HEK293 (cell line): Measurements from ENCODE around the gene ITPR2.

Source experiments
- CTCF ChIA-PET: fragments of 350-600 bp; formaldehyde crosslinking; extraction: SDS; loops from one replicate; lab custom pipeline; 2021; ENCODE audit warnings: antibody characterized with exemption; lab: Yijun Ruan, JAX
- POLR2A ChIA-PET: fragments of 300-600 bp; formaldehyde crosslinking; extraction: SDS; loops from one replicate; lab custom pipeline; 2020; ENCODE audit warnings: antibody characterized with exemption, inconsistent platforms; lab: Yijun Ruan, JAX
- H3K27ac ChIP-seq: fragments of 200-500 bp; sonication (Bioruptor generic); 2 replicates; pipeline ENCODE4 v1.5.1; 2014; ENCODE audit warnings: low read depth, low read length, control low read depth, inconsistent platforms; ENCODE audit errors: extremely low read depth
- H3K36me3 ChIP-seq, 2 experiments: fragments of 200-500 bp in 1 of 2; sonication (Bioruptor generic) in 1 of 2; 1 replicate in 1 of 2; 2 replicates in 1 of 2; pipeline ENCODE4 v1.5.1; 2014 to 2017; ENCODE audit warnings: inconsistent platforms in 2 of 2, low read length in 2 of 2; ENCODE audit not compliant: control insufficient read depth in 2 of 2, insufficient read depth in 1 of 2
- H3K4me1 ChIP-seq: fragments of 200-500 bp; sonication (Bioruptor generic); 2 replicates; pipeline ENCODE4 v1.5.1; 2014; ENCODE audit warnings: mild to moderate bottlenecking, low read length, inconsistent platforms; ENCODE audit not compliant: control insufficient read depth, insufficient read depth
- H3K4me3 ChIP-seq: 2 replicates; pipeline ENCODE4 v1.5.1; 2011; ENCODE audit warnings: low read depth, mild to moderate bottlenecking, control low read depth, low read length, moderate library complexity
- H3K9me3 ChIP-seq: fragments of 200-500 bp; sonication (Bioruptor generic); 2 replicates; pipeline ENCODE4 v1.5.1; 2014; ENCODE audit warnings: low read depth, low read length, inconsistent platforms; ENCODE audit not compliant: control insufficient read depth, insufficient read depth
- BCL11B ChIP-seq: fragments of 450-650 bp; formaldehyde crosslinking; IDR thresholded peaks from 2 replicates; pipeline ENCODE4 v1.5.1; 2016; ENCODE audit warnings: low read depth, missing biosample characterization, missing genetic modification characterization
- GFI1B ChIP-seq: fragments of 450-650 bp; formaldehyde crosslinking; IDR thresholded peaks from 2 replicates; pipeline ENCODE4 v1.5.1; 2016; ENCODE audit warnings: missing biosample characterization, missing genetic modification characterization
- GLIS1 ChIP-seq: fragments of 450-650 bp; formaldehyde crosslinking; IDR thresholded peaks from 2 replicates; pipeline ENCODE4 v1.5.1; 2016; ENCODE audit warnings: missing biosample characterization, missing genetic modification characterization
- HOXA7 ChIP-seq: sonication (generic); formaldehyde crosslinking; IDR thresholded peaks from 2 replicates; pipeline ENCODE4 v1.8.1; 2022; ENCODE audit warnings: missing genetic modification reagents, borderline replicate concordance
- IKZF3 ChIP-seq: fragments of 450-650 bp; IDR thresholded peaks from 2 replicates; pipeline ENCODE4 v1.5.0; 2018; ENCODE audit warnings: missing biosample characterization, mild to moderate bottlenecking, missing genetic modification characterization, moderate library complexity
- KLF10 ChIP-seq: fragments of 450-650 bp; IDR thresholded peaks from 2 replicates; pipeline ENCODE4 v1.5.1; 2018; ENCODE audit warnings: missing biosample characterization, mild to moderate bottlenecking, missing genetic modification characterization
- KLF7 ChIP-seq: fragments of 450-650 bp; formaldehyde crosslinking; IDR thresholded peaks from 2 replicates; pipeline ENCODE4 v1.5.1; 2016; ENCODE audit warnings: missing biosample characterization, missing genetic modification characterization, borderline replicate concordance
- SP3 ChIP-seq: fragments of 450-650 bp; formaldehyde crosslinking; IDR thresholded peaks from 2 replicates; pipeline ENCODE4 v1.5.1; 2016; ENCODE audit warnings: missing biosample characterization, missing genetic modification characterization
- WT1 ChIP-seq: fragments of 450-650 bp; formaldehyde crosslinking; IDR thresholded peaks from 2 replicates; pipeline ENCODE4 v1.5.1; 2016; ENCODE audit warnings: missing biosample characterization, missing genetic modification characterization
- ZNF169 ChIP-seq: fragments of 450-650 bp; formaldehyde crosslinking; IDR thresholded peaks from 2 replicates; pipeline ENCODE4 v1.5.1; 2016; ENCODE audit warnings: missing biosample characterization, missing genetic modification characterization
- ZNF24 ChIP-seq: fragments of 450-650 bp; formaldehyde crosslinking; IDR thresholded peaks from 2 replicates; pipeline ENCODE4 v1.5.1; 2016; ENCODE audit warnings: missing biosample characterization, missing genetic modification characterization
- ZNF274 ChIP-seq, 2 experiments: fragments of 200-500 bp in 1 of 2; fragments of 450-650 bp in 1 of 2; sonication (Bioruptor generic) in 1 of 2; formaldehyde crosslinking in 1 of 2; IDR thresholded peaks; 2 replicates each; pipeline versions ENCODE4 v1.5.1 to v1.6.1; 2014 to 2016; ENCODE audit warnings: borderline replicate concordance in 1 of 2, inconsistent platforms in 1 of 2, low read length in 1 of 2, missing biosample characterization in 1 of 2, missing genetic modification characterization in 1 of 2
- ZNF302 ChIP-seq: fragments of 450-650 bp; formaldehyde crosslinking; IDR thresholded peaks from 2 replicates; pipeline ENCODE4 v1.5.1; 2016; ENCODE audit warnings: missing biosample characterization, missing genetic modification characterization, low read depth
- ZNF341 ChIP-seq: fragments of 450-650 bp; formaldehyde crosslinking; IDR thresholded peaks from 2 replicates; pipeline ENCODE4; 2016; ENCODE audit warnings: low read depth, missing biosample characterization, missing genetic modification characterization
- ZNF473 ChIP-seq: fragments of 450-650 bp; formaldehyde crosslinking; IDR thresholded peaks from 2 replicates; pipeline ENCODE4 v1.5.1; 2017; ENCODE audit warnings: missing biosample characterization, missing genetic modification characterization
- ZNF549 ChIP-seq: fragments of 450-650 bp; IDR thresholded peaks from 2 replicates; pipeline ENCODE4 v1.5.1; 2018; ENCODE audit warnings: missing biosample characterization, missing genetic modification characterization, mild to moderate bottlenecking, inconsistent platforms, moderate library complexity
- ZNF571 ChIP-seq: fragments of 450-650 bp; formaldehyde crosslinking; IDR thresholded peaks from 2 replicates; pipeline ENCODE4 v1.5.0; 2017; ENCODE audit warnings: missing biosample characterization, missing genetic modification characterization
- ZNF76 ChIP-seq: fragments of 450-650 bp; formaldehyde crosslinking; IDR thresholded peaks from 2 replicates; pipeline ENCODE4; 2016; ENCODE audit warnings: low read depth, missing biosample characterization, missing genetic modification characterization, borderline replicate concordance
- ZNF837 ChIP-seq: fragments of 450-650 bp; formaldehyde crosslinking; IDR thresholded peaks from 2 replicates; pipeline ENCODE4 v1.5.1; 2016; ENCODE audit warnings: missing biosample characterization, missing genetic modification characterization
- TF ChIP-seq, protein P1 (sequence below): fragments of 450-650 bp; IDR thresholded peaks from 2 replicates; pipeline ENCODE4 v1.5.1; 2018; ENCODE audit warnings: missing biosample characterization, mild to moderate bottlenecking, missing genetic modification characterization
- TF ChIP-seq, protein P2 (sequence below): fragments of 450-650 bp; formaldehyde crosslinking; IDR thresholded peaks from 2 replicates; pipeline ENCODE4 v1.5.1; 2016; ENCODE audit warnings: missing biosample characterization, missing genetic modification characterization
- TF ChIP-seq, protein P3 (sequence below): fragments of 450-650 bp; formaldehyde crosslinking; IDR thresholded peaks from 2 replicates; pipeline ENCODE4 v1.5.1; 2016; ENCODE audit warnings: missing biosample characterization, missing genetic modification characterization

The ITPR2 gene

GRCh38 chr12:26809611-26810285 lies 23.2 kb downstream of the ITPR2 start:
- TF ChIP-seq ZNF274 (IDR thresholded peaks at IDR 0.05; ENCODE audit: low read length) (no peak), ZNF274 (tag by site-specific recombination; IDR thresholded peaks at IDR 0.05; ENCODE audit: borderline replicate concordance) (no peak), ZNF473 (tag by site-specific recombination) (no peak), IKZF3 (tag by site-specific recombination) (no peak), ZNF169 (tag by site-specific recombination) (no peak), ZNF549 (no peak), KLF7 (no peak), ZNF571 (no peak), BCL11B (no peak), ZNF837 (tag by site-specific recombination) (no peak), SP3 (tag by site-specific recombination) (no peak), HOXA7 (no peak), GFI1B (tag by site-specific recombination) (no peak)
- TF ChIP-seq, protein P1, sequence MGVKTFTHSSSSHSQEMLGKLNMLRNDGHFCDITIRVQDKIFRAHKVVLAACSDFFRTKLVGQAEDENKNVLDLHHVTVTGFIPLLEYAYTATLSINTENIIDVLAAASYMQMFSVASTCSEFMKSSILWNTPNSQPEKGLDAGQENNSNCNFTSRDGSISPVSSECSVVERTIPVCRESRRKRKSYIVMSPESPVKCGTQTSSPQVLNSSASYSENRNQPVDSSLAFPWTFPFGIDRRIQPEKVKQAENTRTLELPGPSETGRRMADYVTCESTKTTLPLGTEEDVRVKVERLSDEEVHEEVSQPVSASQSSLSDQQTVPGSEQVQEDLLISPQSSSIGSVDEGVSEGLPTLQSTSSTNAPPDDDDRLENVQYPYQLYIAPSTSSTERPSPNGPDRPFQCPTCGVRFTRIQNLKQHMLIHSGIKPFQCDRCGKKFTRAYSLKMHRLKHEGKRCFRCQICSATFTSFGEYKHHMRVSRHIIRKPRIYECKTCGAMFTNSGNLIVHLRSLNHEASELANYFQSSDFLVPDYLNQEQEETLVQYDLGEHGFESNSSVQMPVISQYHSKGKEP (tag by site-specific recombination): no peak

DNA sequence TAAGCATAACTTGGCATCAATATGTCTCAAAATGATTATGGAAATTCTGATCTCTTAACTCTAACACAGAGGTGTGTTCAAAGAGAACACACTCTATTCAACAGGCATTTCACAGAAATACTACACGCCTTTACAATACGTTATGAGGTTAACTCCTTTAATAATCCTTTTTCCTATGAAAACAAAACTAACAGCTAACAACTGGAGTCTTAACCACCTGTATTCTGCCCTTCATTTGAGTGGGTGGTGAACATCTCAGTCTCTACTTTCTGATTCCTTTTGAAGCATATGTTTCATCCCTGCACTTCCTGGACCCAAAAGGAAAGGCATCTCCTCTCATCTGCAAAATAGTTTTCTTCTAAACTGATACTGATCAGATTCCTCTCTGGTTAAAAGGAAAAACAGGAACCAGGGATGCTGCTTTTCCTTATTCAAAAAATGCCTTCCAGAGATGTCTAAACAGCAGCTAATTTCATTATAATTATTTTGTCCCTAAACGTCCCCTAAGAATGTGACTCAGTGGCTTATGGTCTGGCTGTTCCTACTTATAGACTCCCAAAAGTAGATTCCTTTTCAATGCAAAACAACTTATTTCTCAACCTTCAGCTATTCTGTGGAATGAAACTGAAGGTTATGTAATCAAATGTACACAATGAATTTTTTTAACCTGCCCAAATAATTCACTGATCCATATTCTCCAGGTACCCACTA lies 24.1 kb downstream of the ITPR2 start:
- Histone ChIP-seq H3K9me3 (no peaks in the 10 kb centered on the region), H3K36me3 (no peaks in the 10 kb centered on the region; a peak in 1 of 3 replicates), H3K4me3 (no peak overlapping the region), H3K27ac (no peak overlapping the region), H3K4me1 (peaks cover 4% of the 10 kb centered on the region)
- TF ChIP-seq, protein P2, sequence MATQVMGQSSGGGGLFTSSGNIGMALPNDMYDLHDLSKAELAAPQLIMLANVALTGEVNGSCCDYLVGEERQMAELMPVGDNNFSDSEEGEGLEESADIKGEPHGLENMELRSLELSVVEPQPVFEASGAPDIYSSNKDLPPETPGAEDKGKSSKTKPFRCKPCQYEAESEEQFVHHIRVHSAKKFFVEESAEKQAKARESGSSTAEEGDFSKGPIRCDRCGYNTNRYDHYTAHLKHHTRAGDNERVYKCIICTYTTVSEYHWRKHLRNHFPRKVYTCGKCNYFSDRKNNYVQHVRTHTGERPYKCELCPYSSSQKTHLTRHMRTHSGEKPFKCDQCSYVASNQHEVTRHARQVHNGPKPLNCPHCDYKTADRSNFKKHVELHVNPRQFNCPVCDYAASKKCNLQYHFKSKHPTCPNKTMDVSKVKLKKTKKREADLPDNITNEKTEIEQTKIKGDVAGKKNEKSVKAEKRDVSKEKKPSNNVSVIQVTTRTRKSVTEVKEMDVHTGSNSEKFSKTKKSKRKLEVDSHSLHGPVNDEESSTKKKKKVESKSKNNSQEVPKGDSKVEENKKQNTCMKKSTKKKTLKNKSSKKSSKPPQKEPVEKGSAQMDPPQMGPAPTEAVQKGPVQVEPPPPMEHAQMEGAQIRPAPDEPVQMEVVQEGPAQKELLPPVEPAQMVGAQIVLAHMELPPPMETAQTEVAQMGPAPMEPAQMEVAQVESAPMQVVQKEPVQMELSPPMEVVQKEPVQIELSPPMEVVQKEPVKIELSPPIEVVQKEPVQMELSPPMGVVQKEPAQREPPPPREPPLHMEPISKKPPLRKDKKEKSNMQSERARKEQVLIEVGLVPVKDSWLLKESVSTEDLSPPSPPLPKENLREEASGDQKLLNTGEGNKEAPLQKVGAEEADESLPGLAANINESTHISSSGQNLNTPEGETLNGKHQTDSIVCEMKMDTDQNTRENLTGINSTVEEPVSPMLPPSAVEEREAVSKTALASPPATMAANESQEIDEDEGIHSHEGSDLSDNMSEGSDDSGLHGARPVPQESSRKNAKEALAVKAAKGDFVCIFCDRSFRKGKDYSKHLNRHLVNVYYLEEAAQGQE (tag by site-specific recombination): no peak
- TF ChIP-seq ZNF302 (tag by site-specific recombination) (no peak), ZNF341 (tag by site-specific recombination) (no peak), KLF10 (no peak), GLIS1 (tag by site-specific recombination) (no peak), ZNF24 (tag by site-specific recombination) (no peak), ZNF76 (tag by site-specific recombination) (no peak), WT1 (no peak)
- TF ChIP-seq, protein P3, sequence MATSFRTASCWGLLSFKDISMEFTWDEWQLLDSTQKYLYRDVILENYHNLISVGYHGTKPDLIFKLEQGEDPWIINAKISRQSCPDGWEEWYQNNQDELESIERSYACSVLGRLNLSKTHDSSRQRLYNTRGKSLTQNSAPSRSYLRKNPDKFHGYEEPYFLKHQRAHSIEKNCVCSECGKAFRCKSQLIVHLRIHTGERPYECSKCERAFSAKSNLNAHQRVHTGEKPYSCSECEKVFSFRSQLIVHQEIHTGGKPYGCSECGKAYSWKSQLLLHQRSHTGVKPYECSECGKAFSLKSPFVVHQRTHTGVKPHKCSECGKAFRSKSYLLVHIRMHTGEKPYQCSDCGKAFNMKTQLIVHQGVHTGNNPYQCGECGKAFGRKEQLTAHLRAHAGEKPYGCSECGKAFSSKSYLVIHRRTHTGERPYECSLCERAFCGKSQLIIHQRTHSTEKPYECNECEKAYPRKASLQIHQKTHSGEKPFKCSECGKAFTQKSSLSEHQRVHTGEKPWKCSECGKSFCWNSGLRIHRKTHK (tag by site-specific recombination): no peak
- ChIA-PET CTCF (interaction anchor here (0.6 kb wide), 1 partner anchor 1329 kb away, joined by 3 read pairs; no protein-coding TSS in a partner anchor), POLR2A (interaction anchor here (0.6 to 0.7 kb wide), 2 partner anchors 41 to 466 kb away, joined by 3 read pairs; no protein-coding TSS in a partner anchor)

More at GRCh38 chr12:26809611-26810285, 23.2 kb downstream of the ITPR2 start:
- Histone ChIP-seq H3K27ac (no peak overlapping the region), H3K4me1 (no peaks in the 10 kb centered on the region), H3K36me3 (no peaks in the 10 kb centered on the region; a peak in 1 of 3 replicates), H3K9me3 (no peaks in the 10 kb centered on the region), H3K4me3 (no peak overlapping the region)
- CTCF ChIA-PET: interaction anchor here (1.2 kb wide), 1 partner anchor 16 kb away, joined by 3 read pairs; no protein-coding TSS in a partner anchor
- POLR2A ChIA-PET: interaction anchor here (0.6 kb wide), 1 partner anchor 467 kb away, joined by 3 read pairs; no protein-coding TSS in a partner anchor
